OCI-LY3 (cell line): ENCODE data around the gene TMEM132A.

Experiments
- EZH2phosphoT487 ChIP-seq: fragments of 200-600 bp; shearing (Covaris generic); IDR thresholded peaks from 2 replicates; pipeline ENCODE4 v1.6.1; 2018; ENCODE audit warnings: antibody characterized with exemption, mixed run types, low read depth
- TF ChIP-seq, protein P1 (sequence below): fragments of 200-600, 300-600 bp; sonication (generic); IDR thresholded peaks from 2 replicates; pipeline ENCODE4 v1.5.1; 2014; ENCODE audit warnings: antibody characterized with exemption, low read length, low read depth

DNA sequence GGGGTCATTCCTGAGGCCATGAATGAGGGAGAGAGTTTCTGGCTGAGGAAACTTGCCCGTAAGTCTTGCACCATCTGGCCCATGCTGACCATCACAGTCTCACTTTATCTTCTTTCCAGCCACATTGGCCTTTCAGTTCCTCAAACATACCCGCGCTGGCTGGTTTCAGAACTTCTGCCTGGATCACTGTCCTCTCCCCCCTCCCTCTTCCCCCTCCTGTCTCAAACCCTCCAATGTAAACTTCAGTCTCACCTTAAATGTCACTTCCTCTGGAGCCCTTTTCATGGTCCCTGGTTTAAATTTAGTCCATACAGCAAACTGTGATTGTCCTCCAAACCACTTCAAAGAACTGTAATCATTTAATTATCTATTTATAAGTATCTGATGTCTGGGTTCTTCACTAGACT lies 14.0 kb upstream of the TMEM132A start:
- TF ChIP-seq, protein P1, sequence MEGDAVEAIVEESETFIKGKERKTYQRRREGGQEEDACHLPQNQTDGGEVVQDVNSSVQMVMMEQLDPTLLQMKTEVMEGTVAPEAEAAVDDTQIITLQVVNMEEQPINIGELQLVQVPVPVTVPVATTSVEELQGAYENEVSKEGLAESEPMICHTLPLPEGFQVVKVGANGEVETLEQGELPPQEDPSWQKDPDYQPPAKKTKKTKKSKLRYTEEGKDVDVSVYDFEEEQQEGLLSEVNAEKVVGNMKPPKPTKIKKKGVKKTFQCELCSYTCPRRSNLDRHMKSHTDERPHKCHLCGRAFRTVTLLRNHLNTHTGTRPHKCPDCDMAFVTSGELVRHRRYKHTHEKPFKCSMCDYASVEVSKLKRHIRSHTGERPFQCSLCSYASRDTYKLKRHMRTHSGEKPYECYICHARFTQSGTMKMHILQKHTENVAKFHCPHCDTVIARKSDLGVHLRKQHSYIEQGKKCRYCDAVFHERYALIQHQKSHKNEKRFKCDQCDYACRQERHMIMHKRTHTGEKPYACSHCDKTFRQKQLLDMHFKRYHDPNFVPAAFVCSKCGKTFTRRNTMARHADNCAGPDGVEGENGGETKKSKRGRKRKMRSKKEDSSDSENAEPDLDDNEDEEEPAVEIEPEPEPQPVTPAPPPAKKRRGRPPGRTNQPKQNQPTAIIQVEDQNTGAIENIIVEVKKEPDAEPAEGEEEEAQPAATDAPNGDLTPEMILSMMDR, result no peak
- no peak for TF ChIP-seq EZH2phosphoT487
